ENCODE data around the gene GAS7. TPM values are rescaled to one million over a fixed set of nuclear protein-coding genes. Genes with fewer than 3 reads are reported as not detected.

The GAS7 gene
- total and polyA plus RNA-seq, 10 of the 15 experiments (the other 5 are each of a cell fraction or from before 2014, with no cell fraction given): 2.3 to 53.4 (median 24.0) TPM

DNA sequence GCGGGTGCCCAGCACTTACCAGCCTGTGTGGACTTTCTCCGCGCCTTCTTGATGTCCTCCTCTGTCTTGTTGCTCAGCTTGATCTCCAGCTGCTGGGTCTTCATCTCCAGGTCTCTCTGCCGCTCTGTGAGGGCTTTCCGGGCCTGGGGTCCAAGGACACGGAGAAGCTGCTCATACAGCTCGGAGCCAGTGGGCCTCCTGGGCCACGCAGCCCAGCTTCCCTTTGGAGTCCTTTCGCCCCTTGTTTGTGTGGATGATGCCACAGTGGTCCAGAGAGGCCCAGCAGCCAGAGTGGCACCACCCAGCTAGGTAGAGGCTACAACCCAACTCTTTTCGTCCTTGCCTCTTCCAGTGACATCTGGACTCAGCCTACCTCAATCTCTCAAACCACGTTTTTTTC, 272.9 kb downstream of the GAS7 start:
- H3K4me2 ChIP-seq (ENCODE audit: control insufficient read depth, insufficient read depth): no peak overlapping the region
- ATAC-seq: peak; percentile 29
- H3K27ac ChIP-seq (ENCODE audit: control insufficient read depth, insufficient read depth): no peak overlapping the region
- no peak for FAIRE-seq
- no peaks in the 10 kb centered on the region for H3K79me2 ChIP-seq (ENCODE audit: control insufficient read depth, insufficient read depth, low read length)
- no peaks in the 10 kb centered on the region for H3K4me1 ChIP-seq (ENCODE audit: control insufficient read depth, insufficient read depth, low read length)
- no peaks in the 10 kb centered on the region for H3K9me3 ChIP-seq (replicated peaks; ENCODE audit: control insufficient read depth, insufficient read depth, low read length)
- WGBS (ENCODE audit: insufficient coverage, insufficient replicate concordance, low lambda C conversion rate, missing lambda C conversion rate): 67% methylated on average over 11 of the region's 11 CpGs
- no TSS peak for BruUV-seq (replicated peaks)
- in situ Hi-C loops (cut with MboI): no loop called here
- ChIA-PET SMC1A (ENCODE audit: uncharacterized antibody, unreplicated experiment) (no interaction called here), CTCF (interaction anchor here (0.8 to 6.2 kb wide), 13 partner anchors 10 to 696 kb away, joined by 3 to 63 read pairs (median 6); no protein-coding TSS in a partner anchor), POLR2A (interaction anchor here (0.6 kb wide), 1 partner anchor 955 kb away, joined by 4 read pairs; no protein-coding TSS in a partner anchor), RAD21 (ENCODE audit: unreplicated experiment) (interaction anchor here (0.7 to 2.4 kb wide), 5 partner anchors 21 to 692 kb away, joined by 3 to 18 read pairs (median 8); no protein-coding TSS in a partner anchor)
- no peaks in the 10 kb centered on the region for H4K20me1 ChIP-seq (ENCODE audit: control insufficient read depth, insufficient read depth)
- no peak overlapping the region for H2AFZ ChIP-seq (ENCODE audit: control insufficient read depth, low read depth, low read length)
- no peak for TF ChIP-seq POLR2AphosphoS2 (IDR thresholded peaks at IDR 0.05; ENCODE audit: low read depth, low read length)
- no peak for TF ChIP-seq STAT3 (IDR thresholded peaks at IDR 0.05; ENCODE audit: low read depth, low read length)
- TF ChIP-seq SREBF2 (IDR thresholded peaks at IDR 0.05; ENCODE audit: low read length): no peak
- no peak for TF ChIP-seq E4F1 (IDR thresholded peaks at IDR 0.05; ENCODE audit: borderline replicate concordance, partially characterized antibody)
- no peak for TF ChIP-seq ZNF217 (IDR thresholded peaks at IDR 0.05)
- TF ChIP-seq SMC3 (IDR thresholded peaks at IDR 0.05; ENCODE audit: borderline replicate concordance, low read length): no peak
- TF ChIP-seq NR2C2 (IDR thresholded peaks at IDR 0.05; ENCODE audit: borderline replicate concordance, control insufficient read depth, insufficient read length, low read depth): no peak
- no peaks in the 10 kb centered on the region for H3K36me3 ChIP-seq (ENCODE audit: control insufficient read depth in 2 of 2, insufficient read depth in 2 of 2, low read length in 1 of 2)
- intact Hi-C loops (cut with micrococcal nuclease; ENCODE audit: unreplicated experiment): loop anchor here (2.0 to 10.0 kb wide), 3 partner anchors 301 to 693 kb away; no protein-coding TSS in a partner anchor
- no peaks in the 10 kb centered on the region for H3K27me3 ChIP-seq (replicated peaks in 1 of 2; ENCODE audit: control insufficient read depth in 2 of 2, insufficient read depth in 2 of 2, low read length in 1 of 2)
- DNase-seq (ENCODE audit: low read depth, low spot score): no peak
- no peak overlapping the region for H3K4me3 ChIP-seq
- H3K9ac ChIP-seq (ENCODE audit: control insufficient read depth, insufficient read depth, low read length): no peak overlapping the region
